Amygdala (tissue), 56 donors: ENCODE results near the gene PARL.

Source experiments
- DNase-seq, 56 donors: peaks; one replicate each; lab custom pipeline; 2025; lab: John Stamatoyannopoulos, UW

Gene PARL

GRCh38 chr3:183819831-183820230, 64.8 kb downstream of the PARL start:
- no peak for DNase-seq

GRCh38 chr3:183818706-183819624, 65.7 kb downstream of the PARL start:
- DNase-seq, result peak in 53 of 56 donors; percentile 38 to 96 (median 82)

- DNase-seq, result no peak
Measured at GRCh38 chr3:183818041-183818620, 66.5 kb downstream of the PARL start.

GRCh38 chr3:183817639-183818038, 67.0 kb downstream of the PARL start:
- no peak for DNase-seq

- DNase-seq, result no peak
Measured at GRCh38 chr3:183816681-183817510, 67.8 kb downstream of the PARL start.

- no peak for DNase-seq
Measured at GRCh38 chr3:183815951-183816475, 68.7 kb downstream of the PARL start.

GRCh38 chr3:183815563-183815940, 69.1 kb downstream of the PARL start:
- DNase-seq, result peak in 1 of 56 donors; percentile 48

- DNase-seq, result no peak
Measured at GRCh38 chr3:183814240-183814639, 70.4 kb downstream of the PARL start.

- DNase-seq, result peak in 37 of 56 donors; percentile 13 to 81 (median 42)
Measured at GRCh38 chr3:183812761-183813445, 71.8 kb downstream of the PARL start.

- no peak for DNase-seq
Measured at GRCh38 chr3:183811638-183812037, 73.0 kb downstream of the PARL start.

GRCh38 chr3:183810643-183811594, 73.8 kb downstream of the PARL start:
- DNase-seq, result no peak

- no peak for DNase-seq
Measured at GRCh38 chr3:183809270-183809669, 75.4 kb downstream of the PARL start.

GRCh38 chr3:183808355-183808754, 76.3 kb downstream of the PARL start:
- DNase-seq, result no peak

- DNase-seq, result no peak
Measured at GRCh38 chr3:183807881-183808280, 76.8 kb downstream of the PARL start.

GRCh38 chr3:183807209-183807728, 77.4 kb downstream of the PARL start:
- DNase-seq, result no peak

GRCh38 chr3:183802989-183803388, 81.7 kb downstream of the PARL start:
- DNase-seq, result peak in 4 of 56 donors; percentile 16 to 32 (median 25)

- DNase-seq, result no peak
Measured at GRCh38 chr3:183801601-183802000, 83.1 kb downstream of the PARL start.

- peak in 52 of 56 donors; percentile 14 to 94 (median 71) for DNase-seq
Measured at GRCh38 chr3:183800243-183800863, 84.3 kb downstream of the PARL start.
